Measurements from ENCODE around the gene ZNF462.

ZNF462 gene

DNA sequence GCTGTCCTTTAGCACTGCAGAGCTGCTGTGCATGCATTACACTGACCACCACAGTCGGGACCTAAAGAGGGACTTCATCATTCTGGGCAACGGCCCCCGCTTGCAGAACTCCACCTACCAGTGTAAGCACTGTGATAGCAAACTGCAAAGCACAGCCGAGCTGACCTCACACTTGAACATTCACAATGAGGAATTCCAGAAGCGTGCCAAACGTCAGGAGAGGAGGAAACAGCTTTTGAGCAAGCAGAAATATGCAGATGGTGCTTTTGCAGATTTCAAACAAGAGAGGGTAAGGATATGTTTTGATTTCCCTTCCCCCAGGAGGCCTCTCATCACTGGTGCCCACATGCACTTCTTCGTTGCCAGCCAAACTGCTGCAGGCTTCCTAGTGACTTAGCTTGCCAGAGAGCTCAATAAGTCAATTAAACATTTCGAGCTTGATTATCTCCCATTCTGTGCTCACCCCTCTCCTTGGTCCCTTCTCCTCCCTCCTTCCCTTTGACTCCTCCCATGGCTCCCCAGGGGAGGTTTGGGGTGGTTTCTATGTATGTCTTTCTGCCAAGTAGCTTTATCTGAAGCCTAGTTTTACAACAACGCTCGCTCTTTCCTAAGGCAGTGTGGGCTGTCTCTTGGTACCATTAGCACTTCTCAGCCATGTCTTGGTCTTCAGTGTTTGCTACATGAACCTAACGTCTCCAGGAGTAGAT lies 66.7 kb downstream of the ZNF462 start:
- no peak for DNase-seq

GRCh38 chr9:106930477-106930876 lies 67.5 kb downstream of the ZNF462 start:
- no peak for DNase-seq

DNA sequence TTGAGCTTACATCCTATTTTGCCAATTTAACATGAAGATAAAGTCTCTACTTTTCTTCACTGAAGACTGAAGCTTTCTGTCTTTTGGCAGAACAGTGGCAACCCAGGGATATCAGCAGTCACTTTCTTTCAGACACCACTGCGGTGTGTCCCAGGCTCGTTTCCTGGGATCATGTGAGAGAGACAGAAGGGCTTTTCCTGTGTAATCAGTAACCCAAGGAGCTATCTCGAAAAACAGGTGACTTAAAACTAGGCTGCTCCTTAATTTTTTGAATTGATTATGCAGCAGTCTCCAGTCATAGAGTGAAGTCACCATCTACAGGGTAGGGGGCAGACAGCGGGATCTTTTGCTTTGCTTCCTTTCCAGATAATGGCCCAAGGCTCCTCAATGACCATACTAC lies 68.5 kb downstream of the ZNF462 start:
- DNase-seq, result no peak

DNA sequence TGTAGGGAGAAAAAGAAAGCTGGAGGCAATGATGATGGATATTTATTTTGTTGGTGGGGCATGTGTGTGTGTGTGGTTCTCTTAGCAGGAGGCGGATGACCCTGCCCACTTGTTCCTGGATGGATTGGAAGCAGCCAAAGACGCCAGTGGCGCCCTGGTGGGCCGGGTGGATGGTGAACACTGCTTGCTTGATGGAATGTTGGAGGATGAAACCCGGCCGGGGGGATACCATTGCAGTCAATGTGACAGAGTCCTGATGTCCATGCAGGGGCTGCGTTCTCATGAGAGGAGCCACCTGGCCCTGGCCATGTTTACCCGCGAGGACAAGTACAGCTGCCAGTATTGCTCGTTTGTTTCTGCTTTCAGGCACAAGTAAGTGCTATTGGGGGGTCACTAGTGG lies 69.2 kb downstream of the ZNF462 start:
- no peak for DNase-seq

DNA sequence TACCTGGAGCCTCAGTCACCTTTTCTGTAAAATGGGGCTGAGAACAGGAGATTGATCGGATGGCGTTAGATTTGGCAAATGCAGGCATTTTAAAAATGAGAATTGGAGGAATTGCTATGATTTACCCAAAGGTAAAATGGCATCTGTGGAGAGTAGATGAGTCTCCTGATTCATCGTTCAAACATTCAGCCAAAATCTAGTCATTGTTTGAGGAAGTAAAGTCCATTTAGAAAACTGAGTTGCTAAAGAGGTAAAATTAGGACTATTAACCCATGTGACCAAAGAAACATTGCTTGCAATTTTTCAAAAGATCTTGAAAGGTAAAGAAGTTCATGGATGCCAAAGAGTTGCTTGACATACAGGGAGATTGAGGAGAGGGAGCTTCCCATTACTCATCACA lies 69.7 kb downstream of the ZNF462 start:
- no peak for DNase-seq

DNA sequence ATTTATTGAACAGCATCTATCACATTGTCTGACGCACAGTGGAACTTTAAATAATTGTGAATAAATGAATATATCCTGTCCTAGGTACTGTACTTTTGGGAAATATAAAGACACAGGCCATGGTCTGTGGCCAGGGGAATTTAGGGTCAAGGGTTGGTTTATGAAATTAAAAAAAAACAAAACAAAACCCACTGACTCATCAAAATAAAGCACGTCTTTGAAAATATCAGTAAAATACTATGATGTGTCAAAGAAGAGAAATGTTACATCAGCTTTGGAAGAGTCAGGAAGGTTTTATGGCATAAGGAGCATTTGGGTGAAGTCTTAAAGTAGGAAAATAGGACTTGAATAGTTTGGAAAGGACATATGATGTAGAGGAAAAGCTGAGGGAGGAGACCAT lies 70.5 kb downstream of the ZNF462 start:
- DNase-seq, result no peak

DNA sequence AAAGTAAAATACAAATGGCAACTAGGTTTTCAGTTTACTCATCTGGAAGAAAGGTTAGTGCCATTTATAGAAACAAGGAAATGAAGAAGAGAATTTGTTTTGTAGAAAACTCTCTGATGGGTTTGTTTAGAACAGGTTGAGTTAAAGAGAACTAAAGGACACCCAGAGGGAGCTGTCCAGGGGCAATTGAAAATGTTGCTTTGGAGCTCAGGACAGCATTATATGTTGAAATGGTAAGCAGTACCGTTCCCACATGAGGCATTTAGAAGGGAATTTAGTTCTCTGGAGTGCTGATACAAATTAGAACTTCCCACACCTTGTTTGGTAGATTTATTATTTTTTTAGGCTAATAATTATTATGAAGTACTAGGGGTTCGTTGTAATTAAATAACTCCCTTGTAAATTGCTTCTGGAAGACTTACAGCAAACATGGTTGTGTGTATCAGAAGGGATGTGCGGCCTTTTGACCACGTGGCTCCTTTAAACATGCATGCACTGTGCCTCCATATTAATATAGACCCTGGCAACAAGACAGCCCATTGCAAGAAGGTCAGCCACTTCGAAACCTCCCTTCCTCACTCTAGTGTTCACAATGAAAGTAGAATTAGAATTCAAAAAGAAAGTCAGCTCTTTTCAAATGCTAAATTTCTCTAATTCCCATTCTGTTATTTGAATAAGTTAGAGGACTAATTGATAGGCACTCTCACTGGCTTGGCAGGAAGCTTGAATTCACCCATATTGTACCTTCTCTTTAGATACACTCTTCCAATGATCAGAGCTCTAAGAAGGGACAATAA lies 71.7 kb downstream of the ZNF462 start:
- DNase-seq, result no peak

GRCh38 chr9:106936680-106937079 lies 73.7 kb downstream of the ZNF462 start:
- peak in 1 of 14 donors; percentile 9 for DNase-seq

DNA sequence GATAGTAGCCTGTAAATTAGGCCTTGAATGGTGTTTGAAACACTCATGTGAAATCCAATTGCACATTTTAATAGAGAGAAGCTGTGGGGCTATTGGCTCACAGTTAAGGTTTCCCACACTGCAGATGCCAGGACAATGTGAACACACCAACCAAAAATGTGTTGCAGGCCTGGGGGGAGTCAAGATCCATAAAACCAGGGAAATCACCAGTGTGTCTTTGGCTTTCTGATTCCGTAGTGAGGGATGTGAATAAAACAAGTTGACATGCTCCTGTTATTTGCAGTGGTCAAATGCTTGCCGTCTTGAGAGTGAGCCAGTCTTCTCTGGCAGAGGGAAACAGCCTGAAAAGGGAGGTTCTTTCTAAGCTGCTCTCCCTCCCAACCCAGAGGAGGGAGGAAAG lies 79.0 kb downstream of the ZNF462 start:
- DNase-seq, result peak in 4 of 14 donors; percentile 14 to 35 (median 23)

- no peak for DNase-seq
These were observed 83.0 kb downstream of the ZNF462 start for GRCh38 chr9:106945727-106946660.

DNA sequence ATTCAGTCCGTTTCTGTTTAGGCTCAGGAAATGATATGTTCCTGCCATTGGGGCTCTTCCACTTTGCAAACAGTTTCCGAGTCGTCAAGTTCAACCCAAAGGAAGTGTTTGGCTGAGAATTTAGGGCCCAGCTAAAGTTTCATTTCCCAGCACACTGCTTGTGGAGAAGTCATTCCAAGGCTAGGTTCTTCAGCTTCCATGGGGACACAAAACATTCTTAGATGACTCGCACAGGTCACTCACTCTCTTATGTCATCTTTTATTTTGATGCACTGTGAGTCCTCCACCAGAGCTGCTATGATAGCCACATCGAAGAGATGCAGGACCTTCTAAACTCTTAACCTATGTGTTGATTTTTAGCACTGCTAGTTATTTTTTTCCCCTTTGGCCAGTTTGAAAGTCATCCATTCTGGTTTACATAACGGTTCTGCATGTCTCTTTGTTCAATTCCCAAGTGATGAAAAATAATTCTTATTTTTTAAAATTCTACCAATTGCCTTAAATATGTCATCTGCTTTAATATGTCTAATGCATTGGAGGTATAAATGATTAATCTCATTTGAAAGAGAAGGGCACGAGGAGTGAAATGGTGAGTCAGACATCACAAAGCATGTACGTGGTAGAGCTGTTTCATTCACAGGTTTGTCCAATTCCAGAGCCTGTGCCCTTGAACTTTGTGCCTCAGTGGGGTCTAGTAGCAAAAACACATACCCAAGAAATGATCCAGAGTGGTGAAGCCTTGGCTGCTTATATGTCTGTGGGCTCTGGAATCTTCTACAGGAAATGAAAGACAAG lies 84.3 kb downstream of the ZNF462 start:
- DNase-seq, result no peak

DNA sequence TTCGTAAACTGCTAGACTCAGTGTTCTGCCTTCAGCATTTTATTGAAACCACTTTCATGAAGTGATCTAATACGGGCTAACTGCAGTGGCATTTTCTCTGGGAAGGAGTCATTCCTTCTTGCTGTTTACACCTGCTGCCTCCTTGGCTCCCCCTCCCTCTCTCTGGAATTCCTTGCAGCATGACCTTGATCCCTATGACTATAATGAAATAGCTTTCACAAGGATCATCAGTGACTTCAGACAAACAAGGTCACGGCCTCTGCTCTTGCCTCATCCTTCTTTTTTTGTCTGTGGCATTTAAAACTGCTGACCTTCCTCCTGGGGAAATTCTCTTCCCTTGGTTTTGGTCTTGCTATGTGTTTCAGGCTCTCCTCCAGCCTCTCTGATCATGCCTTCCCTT lies 90.2 kb downstream of the ZNF462 start:
- DNase-seq, result no peak

DNA sequence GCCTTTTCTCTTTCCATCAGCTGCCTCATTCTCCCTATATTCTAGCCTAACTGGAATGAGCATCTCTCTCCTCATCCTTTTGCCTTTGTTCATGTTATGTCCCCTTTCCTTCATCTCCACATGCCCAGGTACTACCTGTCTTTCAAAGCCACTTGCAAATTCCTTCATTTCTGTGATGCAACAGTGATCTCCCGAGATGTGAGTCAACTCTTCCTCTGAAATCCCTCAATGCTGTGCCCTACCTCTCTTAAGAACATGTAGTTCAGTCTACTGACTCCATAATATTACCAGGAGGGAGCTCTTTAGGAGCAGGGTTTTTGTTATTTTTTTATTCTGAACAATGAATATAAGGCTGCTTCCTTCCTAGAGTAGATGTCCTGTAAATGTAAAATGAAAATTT lies 91.6 kb downstream of the ZNF462 start:
- DNase-seq, result no peak

DNA sequence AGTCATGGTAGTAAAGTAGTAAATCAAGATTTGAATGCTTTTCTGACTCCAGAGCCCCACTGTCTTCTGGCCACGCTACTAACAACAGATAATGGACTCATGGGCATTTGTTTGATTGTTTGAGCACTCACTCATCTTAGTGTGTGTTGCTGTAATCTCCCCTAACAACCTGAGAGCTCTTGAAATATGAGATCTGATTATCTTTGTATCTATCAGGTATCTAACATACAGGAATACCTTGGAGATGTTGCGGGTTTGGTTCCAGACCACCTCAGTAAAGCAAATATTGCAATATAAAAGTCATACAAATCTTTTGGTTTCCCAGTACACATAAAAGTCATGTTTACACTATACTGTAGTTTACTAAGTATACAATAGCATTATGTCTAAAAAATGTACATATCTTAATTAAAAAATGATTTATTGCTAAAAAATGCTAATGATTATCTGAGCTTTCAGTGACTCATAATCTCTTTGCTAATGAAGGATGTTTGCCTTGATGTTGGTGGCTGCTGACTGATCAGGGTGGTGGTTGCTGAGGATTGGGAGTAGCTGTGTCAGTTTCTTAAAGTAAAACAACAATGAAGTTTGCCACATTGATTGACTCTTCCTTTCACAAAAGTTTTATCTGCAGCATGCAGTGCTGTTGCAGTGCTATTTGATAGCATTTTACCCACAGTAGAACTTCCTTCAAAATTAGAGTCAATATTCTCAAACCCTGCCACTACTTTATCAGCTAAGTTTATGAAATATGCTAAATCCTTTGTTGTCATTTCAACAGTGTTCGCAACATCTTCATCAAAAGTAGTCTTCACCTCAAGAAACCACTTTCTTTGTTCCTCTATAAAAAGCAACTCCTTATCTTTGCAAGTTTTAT lies 92.2 kb downstream of the ZNF462 start:
- DNase-seq, result no peak

- DNase-seq, result no peak
These were observed 94.0 kb downstream of the ZNF462 start for GRCh38 chr9:106956971-106957370.

GRCh38 chr9:106958955-106959657 lies 96.1 kb downstream of the ZNF462 start:
- DNase-seq, result no peak

- DNase-seq, result no peak
These were observed 97.3 kb downstream of the ZNF462 start for GRCh38 chr9:106960258-106960657.

DNA sequence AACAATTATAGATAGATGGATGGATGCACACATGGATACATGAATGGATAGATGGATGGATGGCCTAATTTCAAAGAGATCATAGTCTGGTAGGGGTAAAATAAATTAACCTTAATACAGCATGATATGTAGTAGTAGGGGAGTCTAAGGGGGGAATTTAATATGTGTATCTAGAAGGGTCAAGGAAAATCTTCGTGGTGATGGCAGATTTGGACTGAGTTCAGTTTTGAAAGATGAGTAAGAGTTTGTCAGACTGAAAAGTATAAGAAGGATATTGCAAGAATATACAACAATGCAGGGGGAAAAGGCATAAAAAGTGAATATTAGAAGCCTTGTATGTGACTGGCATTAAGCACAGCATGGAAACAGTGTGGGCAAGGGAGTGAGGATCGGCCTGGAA lies 98.7 kb downstream of the ZNF462 start:
- DNase-seq, result no peak

GRCh38 chr9:106962122-106962521 lies 99.2 kb downstream of the ZNF462 start:
- no peak for DNase-seq

DNA sequence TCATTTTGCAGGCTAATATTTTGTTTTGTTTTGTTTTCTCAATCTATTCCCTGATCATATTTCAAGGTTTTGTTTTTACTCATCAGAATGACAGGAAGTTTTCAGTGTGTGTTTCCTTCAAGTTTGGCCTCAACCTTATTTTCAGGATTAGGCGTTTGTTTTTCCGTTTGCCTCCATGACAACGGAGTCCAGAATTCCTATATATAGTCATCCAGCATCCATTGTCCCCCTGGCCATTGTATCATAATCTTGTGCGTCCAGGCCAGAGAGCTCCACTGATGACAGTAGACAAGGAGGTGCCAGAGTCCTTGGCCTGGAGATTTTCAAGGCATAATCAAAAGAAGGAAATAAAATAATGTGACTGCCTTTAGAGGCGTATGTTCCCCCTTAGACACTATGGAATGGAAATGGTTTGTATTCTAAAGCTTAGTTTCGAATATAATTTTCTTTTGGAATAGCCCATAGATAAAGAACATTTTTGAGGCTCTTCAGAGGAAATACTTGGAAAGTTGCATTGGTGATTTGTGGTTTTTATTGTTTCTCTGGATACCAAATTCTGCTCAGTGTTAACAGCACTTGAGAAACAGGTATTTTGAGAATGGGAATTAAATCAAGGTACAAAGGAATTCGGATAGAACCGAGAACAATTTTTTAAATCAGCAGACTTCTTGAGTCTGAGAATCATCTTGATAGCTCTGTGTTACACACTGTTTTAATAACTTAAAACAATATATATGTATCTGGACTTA lies 99.8 kb downstream of the ZNF462 start:
- no peak for DNase-seq
